Measurements from ENCODE around the gene BCKDHA. TPM values are rescaled to one million over a fixed set of nuclear protein-coding genes. Genes with fewer than 3 reads are reported as not detected.
A peak's percentile ranks its signal among the peaks of the same experiment; 100 is the strongest.

BCKDHA gene
- total and polyA plus RNA-seq, 8 donors: 9.3 to 34.2 (median 22.1) TPM

DNA sequence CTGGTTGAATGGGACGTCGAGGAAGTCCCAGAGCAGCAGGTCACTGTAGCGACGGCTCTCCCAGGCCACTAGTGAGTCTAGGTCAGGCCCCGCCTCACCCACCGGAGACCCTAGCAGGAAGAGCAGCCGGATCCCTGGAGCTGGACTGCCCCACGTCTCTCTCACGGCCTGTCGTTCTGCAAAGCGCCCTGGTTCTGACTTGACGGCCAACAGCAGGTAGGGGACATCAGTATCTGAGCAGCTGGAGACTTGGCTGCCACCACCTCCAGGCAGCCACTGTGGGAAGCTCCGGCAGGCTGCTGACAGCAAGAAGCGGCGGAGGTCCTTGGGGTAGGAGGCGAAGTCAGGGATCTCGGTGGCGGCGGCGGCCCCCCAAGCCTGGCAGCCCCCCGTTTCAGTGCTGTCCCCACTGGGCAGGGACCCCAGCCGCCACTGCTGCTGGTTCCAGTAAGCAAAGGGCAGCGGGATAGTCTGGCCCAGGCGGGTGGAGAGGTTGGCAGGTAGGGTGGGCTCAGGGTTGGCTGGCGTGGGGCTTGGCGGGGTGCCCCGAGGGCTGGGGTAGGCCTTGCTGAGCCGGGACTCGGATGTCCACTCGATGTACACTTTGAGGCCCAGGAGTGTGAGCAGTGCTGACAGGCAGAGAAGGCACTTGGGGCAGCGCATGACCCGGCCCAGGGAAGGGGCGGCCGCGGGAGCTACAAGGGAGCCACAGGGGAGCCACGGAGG lies 28.7 kb downstream of the BCKDHA start:
- FAIRE-seq (no peak), ATAC-seq (peak in 1 of 4 donors; percentile 7), DNase-seq (peak in 2 of 6 donors; percentile 67 to 74)
- 87 to 89% methylated on average over 33 to 36 of the region's 36 CpGs for WGBS, 2 donors
- peaks cover 0 to 39% (median 21%) of the 10 kb centered on the region in 3 donors for H3K36me3 ChIP-seq
- peak overlapping the region in 2 of 4 donors; percentile 29 to 40 for H3K4me3 ChIP-seq
- no peak for TF ChIP-seq CTCF (IDR thresholded peaks at IDR 0.05)
- intact Hi-C loops (cut with DNase I): no loop called here
- H3K27me3 ChIP-seq: no peaks in the 10 kb centered on the region
- H3K27ac ChIP-seq: peak overlapping the region in 3 of 4 donors; percentile 47 to 83 (median 74)
- no peaks in the 10 kb centered on the region for H3K4me1 ChIP-seq
- H3K9me3 ChIP-seq: no peaks in the 10 kb centered on the region

DNA sequence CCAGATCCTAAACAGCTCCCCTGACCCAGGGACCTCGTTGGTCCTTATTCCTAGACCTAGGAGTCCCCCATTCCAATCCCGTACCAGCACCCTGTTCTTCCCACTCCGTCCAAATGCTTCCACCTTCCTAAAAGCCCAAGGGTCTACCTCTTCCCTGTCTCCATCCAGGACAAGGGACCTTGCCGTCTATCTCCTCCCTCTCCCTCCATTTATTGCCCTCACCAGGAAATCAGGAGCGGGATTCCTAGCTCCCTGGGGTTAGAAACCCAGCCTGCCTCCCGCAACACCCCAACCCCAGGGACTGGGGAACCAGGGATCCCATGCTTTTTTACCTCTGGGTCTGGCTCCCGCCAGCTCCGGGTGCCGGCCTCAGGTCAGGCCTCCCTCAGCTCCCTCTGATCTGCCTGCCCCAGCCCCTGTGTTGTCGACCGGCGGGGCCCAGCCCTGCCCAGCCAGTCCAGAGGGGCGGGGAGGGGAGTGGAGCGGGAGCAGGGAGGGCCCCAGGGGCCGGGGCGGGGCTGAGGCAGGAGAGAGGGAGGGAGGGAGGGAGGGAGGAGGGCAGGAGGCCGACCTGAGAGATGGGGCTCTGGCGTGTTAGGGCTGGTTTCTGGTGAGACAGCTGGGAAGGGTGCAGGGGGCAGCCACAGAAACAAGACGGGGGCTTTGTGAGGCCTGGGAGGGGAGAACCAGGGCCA lies 29.5 kb downstream of the BCKDHA start, which contains the start of gene B3GNT8:
Gene B3GNT8, minus strand, starts transcription at position 423 of the 695 bp plus-strand sequence. CDS start 596 bp downstream, outside the sequence.
- H3K4me3 ChIP-seq: peak within 1 kb of the TSS in 3 of 4 donors; percentile 15 to 40 (median 29)

DNA sequence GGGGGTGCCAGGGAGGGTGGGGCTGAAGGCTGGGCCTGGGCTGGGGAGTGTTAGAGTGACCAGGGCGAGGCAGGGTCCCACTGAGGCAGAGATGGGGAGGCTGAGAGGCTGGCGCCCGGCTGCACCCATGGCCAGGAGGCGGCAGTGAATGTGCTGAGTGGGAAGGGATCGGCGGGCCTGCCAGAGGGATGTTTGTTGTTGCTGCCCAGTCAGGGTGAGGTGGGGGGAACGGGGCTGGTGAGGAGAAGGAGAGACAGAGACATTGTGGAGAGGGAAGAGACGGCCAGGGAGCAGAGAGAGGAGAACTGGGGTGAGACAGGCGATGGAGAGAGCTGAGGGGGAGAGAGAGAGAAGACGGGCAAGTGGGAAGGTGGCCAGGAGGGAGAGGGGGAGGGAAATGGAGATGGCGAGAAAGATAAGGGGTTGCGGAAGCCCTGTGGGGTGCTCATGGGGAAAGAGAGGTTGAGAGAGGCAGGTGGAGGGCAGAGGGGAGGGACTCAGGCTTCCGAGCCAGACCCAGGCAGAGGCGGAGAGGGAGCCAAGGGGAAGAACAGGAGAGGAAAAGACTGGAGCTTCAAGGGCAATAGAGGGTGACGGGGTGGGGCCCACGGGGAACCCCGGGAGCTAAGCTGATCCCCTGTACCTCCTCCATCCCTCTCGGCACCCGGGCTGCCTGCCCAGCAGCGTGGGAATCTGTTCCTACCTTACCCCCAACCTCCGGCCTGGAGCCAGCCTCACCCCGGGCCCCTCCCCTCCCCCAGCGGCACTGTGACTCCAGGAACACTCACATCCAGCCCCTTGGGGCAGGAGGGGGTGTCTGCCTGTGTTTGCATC lies 30.2 kb downstream of the BCKDHA start:
- intact Hi-C loops (cut with DNase I): no loop called here
- DNase-seq (peak in 4 of 6 donors; percentile 48 to 78 (median 58)), FAIRE-seq (no peak), ATAC-seq (peak; percentile 45 to 56 (median 52))
- Histone ChIP-seq H3K27me3 (no peaks in the 10 kb centered on the region), H3K4me3 (peak overlapping the region in 2 of 4 donors; percentile 29 to 40), H3K36me3 (peaks cover 0 to 29% (median 16%) of the 10 kb centered on the region in 3 donors), H3K9me3 (no peaks in the 10 kb centered on the region), H3K27ac (peak overlapping the region; percentile 60 to 83 (median 69)), H3K4me1 (no peaks in the 10 kb centered on the region)
- no peak for TF ChIP-seq CTCF (IDR thresholded peaks at IDR 0.05)
- 42 to 49% methylated on average over 14 to 23 of the region's 23 CpGs for WGBS, 2 donors

More for the DNA sequence above, 29.5 kb downstream of the BCKDHA start, which contains the start of gene B3GNT8:
- TF ChIP-seq CTCF (IDR thresholded peaks at IDR 0.05): no peak
- Histone ChIP-seq H3K27me3 (no peaks in the 10 kb centered on the region), H3K9me3 (no peaks in the 10 kb centered on the region), H3K4me1 (no peaks in the 10 kb centered on the region), H3K36me3 (peaks cover 0 to 35% (median 21%) of the 10 kb centered on the region in 3 donors), H3K27ac (peak within 1 kb of the TSS; percentile 60 to 83 (median 69))
- intact Hi-C loops (cut with DNase I): no loop called here
- 49% methylated on average over 13 to 19 of the region's 19 CpGs for WGBS, 2 donors
- DNase-seq (peak; percentile 62 to 89 (median 77)), FAIRE-seq (no peak), ATAC-seq (peak; percentile 75 to 92 (median 86))

GRCh38 chr19:41428481-41428859 lies 30.9 kb downstream of the BCKDHA start:
- ATAC-seq: no peak
- DNase-seq: no peak
- peak overlapping the region in 2 of 4 donors; percentile 29 to 40 for H3K4me3 ChIP-seq
- H3K27ac ChIP-seq: peak overlapping the region; percentile 60 to 83 (median 69)
- intact Hi-C loops (cut with DNase I): no loop called here
- H3K36me3 ChIP-seq: peaks cover 0 to 23% (median 11%) of the 10 kb centered on the region in 3 donors
- no peak for TF ChIP-seq CTCF (IDR thresholded peaks at IDR 0.05)
- H3K27me3 ChIP-seq: no peaks in the 10 kb centered on the region
- WGBS, 2 donors: 60 to 70% methylated on average over 1 of the region's 1 CpG
- no peaks in the 10 kb centered on the region for H3K9me3 ChIP-seq
- no peaks in the 10 kb centered on the region for H3K4me1 ChIP-seq
- no peak for FAIRE-seq
